Right kidney (tissue), 1 donor: ENCODE measurements around the gene ITPK1.
"Not testable (repeated sequence)": the region's sequence is repeated elsewhere in the genome, so short reads cannot be mapped to it uniquely, and the experiment has no call there.

ENCODE experiments used
- DNase-seq: peaks from one replicate; pipeline ENCODE4 v3.0.0-alpha.2; 2016

Gene ITPK1

DNA sequence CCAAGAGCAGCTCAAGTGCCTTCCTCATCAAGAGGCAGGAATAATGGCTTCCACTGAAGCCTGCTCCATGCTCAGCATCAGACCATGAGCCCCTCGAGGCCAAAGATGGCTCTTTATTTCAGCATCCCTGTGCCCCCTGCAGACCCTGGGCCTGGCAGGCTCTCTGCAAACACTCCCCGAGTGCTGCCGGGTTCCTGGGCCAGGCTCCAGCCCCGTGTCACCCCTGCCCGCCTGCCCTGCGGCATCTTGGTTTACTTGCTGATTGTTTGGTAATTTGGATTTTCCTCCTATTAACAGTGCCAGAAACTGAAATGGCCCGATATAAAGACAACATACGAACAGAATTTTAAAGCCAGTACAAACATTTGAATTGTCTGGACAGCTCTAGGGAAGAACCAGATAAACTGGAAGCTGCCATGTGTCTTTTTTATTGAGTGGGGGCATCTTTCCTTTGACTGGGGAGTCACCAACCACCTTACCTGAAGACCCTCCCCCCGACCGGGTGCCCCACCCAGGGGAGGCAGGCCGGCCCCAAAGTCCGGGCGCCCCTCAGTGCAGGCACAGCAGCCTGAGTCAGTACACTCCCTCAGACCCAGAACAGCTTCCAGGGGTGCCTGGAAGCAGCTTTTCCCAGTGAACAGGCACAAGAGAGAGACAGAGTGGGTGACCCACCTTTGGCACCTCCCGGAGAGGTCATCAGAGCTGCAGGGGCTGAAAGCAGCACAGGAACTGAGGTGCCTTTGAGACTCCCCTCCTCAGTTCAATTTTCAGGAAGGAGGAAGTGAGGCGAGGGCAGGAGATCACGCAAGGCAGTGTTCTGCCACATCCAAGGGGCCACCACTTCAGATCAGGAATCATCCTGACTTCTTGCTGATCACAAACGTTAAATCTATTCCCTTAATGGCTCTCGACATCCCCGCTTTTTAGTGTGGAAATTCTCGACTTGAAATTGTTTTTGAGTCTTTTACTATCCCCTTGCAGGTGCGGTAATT is 30.6 kb downstream of the ITPK1 start:
- no peak for DNase-seq

DNA sequence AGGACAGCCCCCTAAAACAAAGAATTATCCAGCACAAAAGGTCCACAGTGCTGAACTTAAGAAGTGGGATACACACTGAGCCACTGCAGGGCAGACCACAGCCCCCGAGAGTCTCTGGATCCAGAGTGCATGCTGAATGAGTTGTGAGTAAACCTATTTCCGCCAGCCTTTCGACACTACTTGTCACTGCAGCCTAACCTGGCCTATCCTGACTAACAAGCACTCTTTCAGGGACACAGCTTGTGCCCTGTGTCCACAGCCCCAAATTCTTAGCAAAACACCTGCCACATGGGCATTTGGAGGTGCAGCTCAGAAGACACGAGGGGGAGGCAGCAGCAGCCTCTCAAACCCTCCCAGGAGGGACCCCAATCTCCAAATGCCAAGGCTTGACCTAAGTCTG is 31.3 kb downstream of the ITPK1 start:
- no peak for DNase-seq

GRCh38 chr14:93083917-93084316 is 31.8 kb downstream of the ITPK1 start:
- no peak for DNase-seq

- no peak for DNase-seq
Measured at GRCh38 chr14:93082576-93083001, 33.1 kb downstream of the ITPK1 start.

DNA sequence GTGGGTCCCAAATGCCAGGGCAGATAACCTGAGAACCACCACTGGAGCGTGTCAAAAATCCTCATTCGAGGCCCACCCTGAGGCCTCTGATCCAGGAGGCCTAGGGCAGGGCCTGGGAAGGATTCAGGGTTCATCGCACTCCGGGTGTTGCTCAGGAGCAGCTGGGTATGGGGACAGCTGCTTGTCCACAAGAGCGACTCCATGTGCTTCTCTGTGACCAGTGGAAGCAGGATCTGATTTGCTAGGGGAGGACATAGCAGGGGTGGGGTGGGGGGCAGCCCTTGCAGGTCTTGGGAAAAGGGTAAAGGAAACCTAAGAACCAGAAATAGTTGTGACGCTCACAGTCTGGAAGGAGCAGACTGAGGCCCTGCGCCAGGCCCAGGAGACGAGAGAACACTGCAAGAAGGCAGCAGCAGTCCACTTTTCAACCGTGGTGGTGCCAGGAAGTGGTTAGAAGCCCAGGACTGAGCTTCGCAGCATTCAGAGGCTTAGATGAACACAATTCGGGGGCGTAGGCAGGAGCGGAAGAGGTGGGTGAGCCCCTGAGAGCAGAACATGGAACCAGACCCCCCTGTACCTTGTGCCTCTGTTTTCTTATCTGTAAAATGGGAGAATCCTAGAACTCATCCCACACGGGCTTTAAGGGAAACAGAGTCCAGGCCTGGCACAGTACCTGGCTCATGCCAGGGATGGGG is 33.7 kb downstream of the ITPK1 start:
- no peak for DNase-seq

DNA sequence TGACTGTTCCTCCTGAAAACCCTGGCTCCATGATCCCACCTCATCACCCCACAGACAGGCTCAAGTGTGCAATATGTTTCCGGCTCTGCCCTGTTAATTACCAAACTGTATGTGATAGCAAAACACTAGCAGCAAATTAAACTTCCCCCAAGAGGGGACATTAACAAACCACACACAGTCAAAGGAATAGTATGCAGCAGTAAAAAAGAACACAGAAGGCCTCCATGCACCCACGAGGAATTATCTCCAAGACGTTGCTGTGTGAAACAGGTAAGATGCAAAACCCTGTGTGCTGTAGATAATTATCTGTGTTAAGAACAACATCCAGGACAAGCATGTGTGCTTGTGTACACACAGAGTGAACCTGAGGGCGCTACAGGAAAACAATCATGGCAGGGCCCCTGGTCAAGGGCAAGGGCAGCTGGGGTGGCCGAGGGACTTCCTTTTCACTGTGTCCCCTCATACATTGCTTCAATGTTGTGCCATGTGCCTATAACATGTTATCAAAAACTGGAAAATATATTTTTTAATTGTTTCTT is 35.8 kb downstream of the ITPK1 start:
- no peak for DNase-seq

DNA sequence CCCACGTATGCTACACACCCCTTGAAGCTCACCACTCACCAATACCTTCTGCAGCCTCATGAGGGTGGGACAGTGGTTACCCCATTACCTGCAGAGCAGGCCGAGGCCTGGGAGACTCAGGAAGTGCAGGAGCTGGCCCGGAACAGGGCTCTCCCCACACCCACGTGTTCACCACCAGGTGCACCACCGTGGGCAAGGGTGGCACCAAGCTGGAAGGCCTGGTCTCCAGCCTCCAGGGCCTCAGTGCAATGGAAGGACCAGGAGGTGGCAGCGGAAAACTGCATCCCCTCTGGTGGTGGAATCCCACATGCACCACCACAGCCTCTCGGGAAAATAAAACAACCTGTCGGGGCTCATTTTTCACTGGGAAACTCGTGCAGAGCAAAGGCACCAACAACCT is 36.4 kb downstream of the ITPK1 start:
- DNase-seq: no peak

GRCh38 chr14:93078870-93079269 is 36.9 kb downstream of the ITPK1 start:
- no peak for DNase-seq

DNA sequence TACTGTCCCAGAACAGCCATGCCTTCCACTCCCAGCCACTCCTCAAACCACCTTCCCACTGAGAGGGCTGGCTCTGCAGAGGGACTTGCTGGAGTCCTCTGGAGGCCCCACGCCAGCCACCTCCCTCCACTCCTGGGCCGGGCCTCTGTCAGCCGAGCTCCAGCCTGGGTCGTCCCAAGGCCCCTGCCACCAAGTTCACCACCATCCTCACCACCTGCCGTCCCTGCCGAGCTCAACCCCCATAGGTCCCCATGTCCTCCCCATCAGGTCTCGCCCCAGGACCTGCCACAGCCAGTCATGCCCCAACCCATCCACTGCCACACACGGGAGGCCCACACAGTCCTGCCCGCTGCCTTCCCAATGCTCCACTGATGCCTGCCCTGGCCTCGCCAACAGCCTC is 39.0 kb downstream of the ITPK1 start:
- DNase-seq: no peak

DNA sequence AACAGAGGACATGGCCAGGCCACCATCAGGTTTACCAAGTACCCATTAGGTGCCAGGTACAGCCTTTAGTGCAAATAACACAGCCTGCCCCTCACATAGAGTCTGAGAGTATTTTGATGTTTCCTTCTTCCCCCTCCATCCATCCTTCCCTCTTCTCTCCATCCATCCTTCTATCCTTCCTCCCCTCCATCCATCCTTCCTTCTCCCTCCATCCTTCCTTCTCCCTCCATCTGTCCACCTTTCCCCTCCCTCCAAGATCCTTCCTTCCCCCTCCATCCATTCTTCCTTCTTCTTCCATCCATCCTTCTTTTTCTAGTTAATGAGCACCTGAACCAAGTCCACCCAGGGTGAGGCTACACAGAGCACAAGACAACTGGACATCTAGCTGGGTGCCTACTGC is 39.8 kb downstream of the ITPK1 start:
- DNase-seq: no peak

DNA sequence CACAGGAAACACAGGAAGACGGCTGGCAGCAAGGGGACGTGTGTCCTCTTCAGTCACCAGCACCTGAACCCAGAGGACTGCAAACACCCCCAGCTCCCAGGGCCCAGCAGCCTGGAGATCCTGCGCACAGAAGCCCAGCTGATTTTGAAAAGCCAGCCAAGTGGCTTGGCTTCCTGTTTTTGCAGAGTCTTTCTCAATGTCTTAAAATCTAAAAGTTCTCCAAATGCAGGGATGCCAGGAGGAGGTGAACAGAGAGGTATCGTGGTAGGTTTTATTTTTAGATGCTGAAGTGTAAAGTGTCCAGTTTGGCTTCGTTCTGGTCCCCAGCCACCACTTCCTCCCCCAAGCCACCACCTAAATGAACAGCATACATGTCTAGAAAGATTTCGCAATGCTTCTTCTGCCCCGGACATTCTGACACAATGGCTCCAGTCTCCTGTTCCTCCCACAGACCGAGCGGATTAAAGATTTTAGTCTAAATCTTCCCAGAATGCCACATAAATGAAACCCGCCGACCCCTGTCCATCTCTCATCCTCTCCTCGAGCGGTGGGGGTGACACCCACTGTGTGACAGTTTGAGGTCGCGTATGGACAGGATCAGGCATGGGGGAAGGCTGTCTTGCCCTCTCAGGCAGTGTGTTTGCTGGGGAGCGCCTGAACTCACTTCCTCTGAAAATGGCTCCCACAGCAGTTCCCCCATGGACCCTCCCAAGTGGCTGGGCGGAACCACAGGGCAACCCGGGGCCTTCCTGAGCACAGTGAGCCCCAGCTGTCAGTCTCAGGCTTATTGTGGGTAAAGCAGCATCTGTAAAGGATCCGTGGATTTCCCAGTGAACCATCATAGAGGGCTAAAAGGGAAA is 41.6 kb downstream of the ITPK1 start:
- no peak for DNase-seq

DNA sequence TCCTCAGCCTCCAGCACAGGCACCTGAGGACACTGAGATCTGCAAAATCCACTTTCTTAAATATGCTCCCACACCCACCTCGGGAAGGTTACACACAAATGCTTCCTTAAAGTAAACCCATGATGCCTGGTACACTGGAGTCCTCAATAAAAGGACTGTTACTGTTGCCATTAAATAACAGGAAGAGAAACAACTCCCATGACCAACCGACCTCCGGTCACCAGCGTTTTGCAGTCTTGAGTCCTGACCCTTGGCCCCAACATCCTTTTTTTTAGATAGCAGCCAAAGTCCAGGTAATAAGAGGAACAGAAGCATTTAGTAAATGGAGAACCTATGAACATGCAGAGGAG is 42.4 kb downstream of the ITPK1 start:
- DNase-seq: no peak

- DNase-seq: no peak
Measured at GRCh38 chr14:93072659-93073357, 42.9 kb downstream of the ITPK1 start.

GRCh38 chr14:93068711-93069110 is 47.0 kb downstream of the ITPK1 start:
- no peak for DNase-seq

DNA sequence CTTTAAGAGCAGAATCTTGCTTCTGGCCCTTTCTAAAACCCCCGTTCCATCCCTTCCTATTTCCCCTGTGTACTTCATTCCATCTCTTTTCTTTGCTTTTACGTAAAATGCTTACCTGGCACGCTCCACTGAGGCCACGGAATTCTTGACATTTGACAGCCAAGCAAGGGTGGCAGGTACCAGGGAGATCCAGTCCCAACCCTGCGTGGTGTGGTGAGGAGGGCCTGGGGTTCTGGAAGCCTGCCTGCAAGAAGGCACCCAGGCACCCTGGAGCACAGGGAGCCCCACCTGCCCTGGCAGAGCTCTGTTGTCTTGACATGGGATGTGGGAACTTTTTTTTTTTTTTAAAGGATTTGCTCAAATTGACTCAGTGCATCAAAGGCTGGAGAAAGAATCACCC is 48.6 kb downstream of the ITPK1 start:
- DNase-seq: no peak

- DNase-seq: no peak
Measured at GRCh38 chr14:93065272-93065730, 50.4 kb downstream of the ITPK1 start.

DNA sequence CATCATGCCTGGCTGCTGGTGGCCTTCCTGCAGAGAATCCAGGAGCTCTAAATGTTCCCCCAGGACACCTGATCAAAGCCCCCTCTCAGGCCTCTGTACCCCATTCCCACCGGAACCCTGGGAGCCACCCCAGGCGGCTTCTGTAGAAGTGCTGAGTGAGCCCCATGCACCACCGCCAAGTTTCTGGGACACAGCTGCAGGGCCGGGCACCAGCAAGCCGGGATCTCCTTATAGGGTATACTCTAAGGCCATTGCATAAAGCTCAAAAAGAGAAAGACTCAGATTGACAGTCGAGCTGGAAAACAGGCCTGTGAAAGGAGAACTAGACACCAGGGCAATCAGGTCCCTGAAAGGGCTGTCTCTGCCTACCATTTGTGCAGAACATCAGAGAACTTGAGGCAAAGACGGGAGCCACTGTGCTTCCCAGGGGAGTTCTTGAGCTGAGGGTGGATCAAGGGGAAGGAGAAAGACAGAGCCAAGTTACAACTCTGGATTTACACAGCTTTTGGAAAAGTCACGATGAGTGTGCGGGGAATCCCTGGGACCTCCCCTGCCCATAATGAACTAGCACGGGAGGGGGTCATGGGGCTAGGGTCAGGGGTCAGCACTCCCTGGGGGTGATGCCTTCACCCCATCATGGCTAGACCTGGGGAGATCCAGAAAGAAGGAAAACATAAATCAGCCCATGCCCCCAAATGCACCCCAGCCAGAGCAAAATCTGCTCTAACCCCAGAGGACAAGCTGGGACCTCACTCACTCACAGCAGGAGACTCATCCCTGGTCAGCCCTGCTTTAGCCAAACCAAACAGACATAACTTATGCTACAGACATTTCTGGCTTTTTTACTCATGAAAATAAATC is 51.1 kb downstream of the ITPK1 start:
- no peak for DNase-seq

GRCh38 chr14:93063393-93063792 is 52.3 kb downstream of the ITPK1 start:
- DNase-seq: no peak

- no peak for DNase-seq
Measured at GRCh38 chr14:93062890-93063289, 52.8 kb downstream of the ITPK1 start.

DNA sequence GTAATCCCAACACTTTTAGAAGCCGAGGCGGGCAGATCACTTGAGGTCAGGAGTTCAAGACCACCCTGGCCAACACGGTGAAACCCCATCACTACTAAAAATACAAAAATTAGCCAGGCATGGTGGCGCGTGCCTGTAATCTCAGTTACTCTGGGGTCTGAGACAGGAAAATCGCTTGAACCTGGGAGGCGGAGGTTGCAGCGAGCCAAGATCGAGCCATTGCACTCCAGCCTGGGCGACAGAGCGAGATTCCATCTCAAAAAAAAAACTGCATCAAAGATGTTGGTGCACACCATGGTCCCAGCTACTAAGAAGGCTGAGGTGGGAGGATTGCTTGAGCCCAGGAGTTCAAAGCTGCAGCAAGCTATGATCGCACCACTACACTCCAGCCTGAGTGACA is 53.7 kb downstream of the ITPK1 start:
- not testable (repeated sequence) for DNase-seq
